Fibroblast of pulmonary artery (primary cell): Measurements from ENCODE around the gene PSMA3.

Source experiments
- DNase-seq: peaks from one replicate; pipeline ENCODE4 v3.0.0-alpha.2; 2010; ENCODE audit warnings: low read depth
- H3K4me3 ChIP-seq: replicated peaks from 2 replicates; pipeline ENCODE4 v1.5.1; 2011; ENCODE audit warnings: low read depth, mild to moderate bottlenecking, control low read depth, low read length, moderate library complexity
- TF ChIP-seq, protein P1 (sequence below): IDR thresholded peaks from 2 replicates; pipeline ENCODE4 v1.5.1; 2011; ENCODE audit warnings: mild to moderate bottlenecking, control low read depth, low read length, inconsistent platforms; ENCODE audit errors: missing control alignments

Gene PSMA3

DNA sequence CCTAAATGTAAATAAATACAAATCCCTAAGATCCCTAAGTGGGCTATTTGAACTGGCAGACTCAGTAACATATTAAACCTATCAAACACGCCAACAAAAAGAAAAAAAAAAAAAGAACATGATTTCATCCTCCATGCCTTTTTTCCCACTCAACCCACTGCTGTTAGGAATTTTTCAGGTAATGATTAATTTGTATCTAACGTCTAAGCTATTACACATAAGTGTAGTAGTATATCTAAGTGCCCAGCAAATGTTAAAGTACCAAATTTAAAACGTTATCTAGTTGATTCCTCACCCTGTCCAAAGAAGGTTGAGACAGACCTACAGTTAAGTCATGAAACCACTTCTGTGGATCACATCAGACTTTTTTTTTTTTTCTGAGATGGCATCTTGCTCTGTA lies 37.3 kb downstream of the PSMA3 start:
- DNase-seq, result no peak
- TF ChIP-seq, protein P1, sequence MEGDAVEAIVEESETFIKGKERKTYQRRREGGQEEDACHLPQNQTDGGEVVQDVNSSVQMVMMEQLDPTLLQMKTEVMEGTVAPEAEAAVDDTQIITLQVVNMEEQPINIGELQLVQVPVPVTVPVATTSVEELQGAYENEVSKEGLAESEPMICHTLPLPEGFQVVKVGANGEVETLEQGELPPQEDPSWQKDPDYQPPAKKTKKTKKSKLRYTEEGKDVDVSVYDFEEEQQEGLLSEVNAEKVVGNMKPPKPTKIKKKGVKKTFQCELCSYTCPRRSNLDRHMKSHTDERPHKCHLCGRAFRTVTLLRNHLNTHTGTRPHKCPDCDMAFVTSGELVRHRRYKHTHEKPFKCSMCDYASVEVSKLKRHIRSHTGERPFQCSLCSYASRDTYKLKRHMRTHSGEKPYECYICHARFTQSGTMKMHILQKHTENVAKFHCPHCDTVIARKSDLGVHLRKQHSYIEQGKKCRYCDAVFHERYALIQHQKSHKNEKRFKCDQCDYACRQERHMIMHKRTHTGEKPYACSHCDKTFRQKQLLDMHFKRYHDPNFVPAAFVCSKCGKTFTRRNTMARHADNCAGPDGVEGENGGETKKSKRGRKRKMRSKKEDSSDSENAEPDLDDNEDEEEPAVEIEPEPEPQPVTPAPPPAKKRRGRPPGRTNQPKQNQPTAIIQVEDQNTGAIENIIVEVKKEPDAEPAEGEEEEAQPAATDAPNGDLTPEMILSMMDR, result no peak
- no peak overlapping the region for H3K4me3 ChIP-seq

DNA sequence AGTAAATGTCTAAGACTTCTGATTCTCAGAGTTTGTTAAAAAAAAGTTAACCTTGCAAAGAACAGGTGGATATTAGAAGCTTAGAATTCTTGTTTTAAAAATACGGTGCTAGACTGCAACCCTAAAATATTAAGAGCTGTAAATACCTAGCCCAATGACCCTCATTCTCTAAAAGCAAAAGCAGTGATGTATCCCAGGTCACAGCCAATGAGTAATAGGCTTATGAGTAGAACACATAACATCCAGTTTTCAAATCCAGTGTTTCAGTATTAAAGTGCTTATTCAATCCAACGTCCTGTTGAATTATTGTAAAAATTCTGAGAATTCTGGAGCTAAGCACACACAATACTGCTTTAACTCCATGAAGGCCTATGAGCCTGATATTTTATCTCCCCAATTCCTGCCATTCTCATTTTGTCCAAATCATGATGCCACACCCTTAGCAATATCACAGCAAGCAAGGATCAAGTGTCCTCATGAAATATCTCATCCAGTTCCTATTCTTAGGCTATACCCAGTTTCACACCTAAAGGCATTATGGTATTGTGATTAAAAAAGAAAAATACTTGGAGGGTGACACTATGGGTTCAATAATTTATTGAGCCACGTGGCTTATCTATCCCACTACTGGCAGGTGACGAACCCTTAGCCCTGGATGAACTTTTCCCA lies 38.4 kb downstream of the PSMA3 start:
- TF ChIP-seq, protein P1, result no peak
- H3K4me3 ChIP-seq, result no peak overlapping the region
- no peak for DNase-seq

DNA sequence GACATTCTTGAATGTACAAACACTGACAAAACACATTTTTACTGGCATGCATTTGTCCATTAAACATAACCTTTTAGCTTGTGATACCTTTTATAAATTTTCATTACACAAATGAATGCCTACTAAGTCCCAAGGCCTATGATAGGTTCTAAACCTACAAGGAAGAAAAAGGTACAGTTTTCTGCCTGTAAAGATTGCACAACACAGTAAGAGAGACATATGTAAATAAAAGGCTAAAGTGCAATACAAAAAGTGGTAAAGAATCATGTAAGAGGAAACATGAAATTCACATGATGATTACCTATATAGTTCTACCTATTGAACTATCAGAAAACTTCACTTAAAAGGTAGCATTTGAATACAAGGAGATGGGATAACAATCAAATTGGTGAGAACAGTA lies 39.1 kb downstream of the PSMA3 start:
- no peak for DNase-seq
- no peak overlapping the region for H3K4me3 ChIP-seq
- TF ChIP-seq, protein P1, result no peak

DNA sequence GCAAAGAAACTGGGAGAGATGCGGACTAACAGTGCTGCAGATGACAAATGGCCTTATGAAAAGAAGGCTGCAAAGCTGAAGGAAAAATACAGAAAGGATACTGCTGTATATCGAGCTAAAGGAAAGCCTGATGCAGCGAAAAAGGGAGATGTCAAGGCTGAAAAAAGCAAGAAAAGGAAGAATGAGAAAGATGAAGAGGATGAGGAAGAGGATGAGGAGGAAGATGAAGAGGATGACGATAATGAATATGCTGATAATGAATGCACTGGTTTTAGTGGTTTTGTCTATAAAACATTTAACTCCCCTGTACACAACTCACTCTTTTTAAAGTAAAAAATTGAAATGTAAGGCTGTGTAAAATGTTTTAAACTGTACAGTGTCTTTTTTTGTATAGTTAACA lies 40.5 kb downstream of the PSMA3 start:
- TF ChIP-seq, protein P1, result no peak
- no peak overlapping the region for H3K4me3 ChIP-seq

DNA sequence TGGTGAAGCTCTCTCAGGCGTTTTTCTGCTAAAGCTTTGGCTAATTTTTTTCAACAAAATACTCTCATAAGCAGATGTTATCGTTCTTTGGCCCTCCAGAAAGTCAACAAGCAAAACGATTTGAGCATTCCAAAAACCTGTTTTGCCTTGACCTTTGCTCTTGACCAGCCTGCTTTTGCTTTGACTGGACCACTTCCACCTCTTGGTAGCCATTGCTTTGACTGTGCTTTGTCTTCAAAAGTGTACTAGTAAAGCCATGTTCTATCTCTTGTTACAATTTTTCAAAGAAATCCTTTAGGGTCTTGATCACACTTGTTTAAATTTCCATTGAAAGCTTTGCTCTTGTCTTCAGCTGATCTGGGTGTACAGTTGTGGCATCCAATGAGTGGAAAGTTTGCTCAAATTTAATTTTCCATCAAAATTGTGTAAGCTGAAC lies 43.0 kb downstream of the PSMA3 start:
- H3K4me3 ChIP-seq, result no peak overlapping the region
- TF ChIP-seq, protein P1, result no peak
- DNase-seq, result no peak

More for the DNA sequence above, 40.5 kb downstream of the PSMA3 start:
- no peak for DNase-seq

DNA sequence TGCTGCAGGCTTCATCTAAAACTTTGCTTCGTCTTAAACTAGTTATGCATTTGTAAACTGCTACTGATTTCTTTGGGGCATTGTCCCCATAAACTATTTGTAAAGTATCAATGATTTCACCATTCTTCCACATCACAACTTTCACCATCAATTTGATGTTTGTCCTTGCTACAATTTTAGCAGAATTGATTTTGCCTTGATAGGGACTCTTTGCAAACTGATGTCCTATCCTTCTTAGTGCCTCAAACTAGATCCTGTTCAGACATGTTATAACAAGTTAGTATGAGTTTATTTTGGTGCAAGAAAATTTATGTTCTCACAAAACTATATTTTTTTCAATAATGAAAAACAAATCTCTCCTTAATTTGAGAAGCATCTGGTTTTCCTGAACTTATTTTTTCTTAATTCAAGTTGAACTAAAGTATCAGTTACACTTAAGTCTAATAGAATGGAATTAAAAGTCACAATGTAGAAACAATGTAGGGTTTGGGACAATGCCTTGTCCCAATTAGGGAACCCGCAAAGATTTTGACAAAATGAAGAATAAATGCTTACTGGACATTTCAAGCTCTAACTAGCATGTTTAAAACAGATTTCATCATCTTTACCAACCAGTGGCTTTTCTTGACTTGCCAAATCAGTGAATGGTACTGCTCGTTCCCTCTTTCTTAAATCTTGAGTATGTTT lies 43.6 kb downstream of the PSMA3 start:
- no peak overlapping the region for H3K4me3 ChIP-seq
- TF ChIP-seq, protein P1, result no peak
- DNase-seq, result no peak
